GM19468 (cell line): ENCODE results near the gene HFE.
"Not testable (repeated sequence)": the region's sequence is repeated elsewhere in the genome, so short reads cannot be mapped to it uniquely, and the experiment has no call there.

ENCODE experiments used
- ATAC-seq: cut with Tn5 transposase; IDR thresholded peaks from one replicate; pipeline ENCODE4 v1.9.1; 2021; ENCODE audit warnings: mild to moderate bottlenecking, moderate library complexity, moderate number of reproducible peaks; ENCODE audit not compliant: unreplicated experiment; ENCODE audit errors: extremely low read depth

The HFE gene

GRCh38 chr6:26087284-26088115 lies at the start of gene HFE:
Gene HFE, plus strand, starts transcription at chr6:26087429. Its CDS starts 12 bp downstream, at chr6:26087441.
- ATAC-seq, result no peak

GRCh38 chr6:26041946-26042345 lies 45.3 kb upstream of the HFE start:
- no peak for ATAC-seq

- peak; percentile 54 for ATAC-seq
Observed at GRCh38 chr6:26043384-26044139, 43.7 kb upstream of the HFE start.

GRCh38 chr6:26044140-26045064 lies 42.8 kb upstream of the HFE start:
- no peak for ATAC-seq

- ATAC-seq, result peak; percentile 21
Observed at GRCh38 chr6:26045065-26045927, 41.9 kb upstream of the HFE start.

- no peak for ATAC-seq
Observed at GRCh38 chr6:26045928-26046368, 41.3 kb upstream of the HFE start.

- ATAC-seq, result not testable (repeated sequence)
Observed at GRCh38 chr6:26047329-26047728, 39.9 kb upstream of the HFE start.

- no peak for ATAC-seq
Observed at GRCh38 chr6:26048590-26048989, 38.6 kb upstream of the HFE start.

- ATAC-seq, result no peak
Observed at GRCh38 chr6:26051665-26052310, 35.4 kb upstream of the HFE start.

GRCh38 chr6:26052762-26053250 lies 34.4 kb upstream of the HFE start:
- not testable (repeated sequence) for ATAC-seq

GRCh38 chr6:26053992-26054780 lies 33.0 kb upstream of the HFE start:
- ATAC-seq, result no peak

GRCh38 chr6:26054781-26055718 lies 32.2 kb upstream of the HFE start:
- peak; percentile 21 for ATAC-seq

GRCh38 chr6:26055719-26056582 lies 31.3 kb upstream of the HFE start:
- ATAC-seq, result peak; percentile 53

GRCh38 chr6:26056583-26057350 lies 30.5 kb upstream of the HFE start:
- no peak for ATAC-seq

- ATAC-seq, result no peak
Observed at GRCh38 chr6:26057899-26058298, 29.3 kb upstream of the HFE start.
